ENCODE results near the gene CDH23. TPM values are rescaled to one million over a fixed set of nuclear protein-coding genes. Genes with fewer than 3 reads are reported as not detected.

CDH23 gene
- total RNA-seq, 2 experiments from 2014 or later: 4.7 to 4.9 TPM

DNA sequence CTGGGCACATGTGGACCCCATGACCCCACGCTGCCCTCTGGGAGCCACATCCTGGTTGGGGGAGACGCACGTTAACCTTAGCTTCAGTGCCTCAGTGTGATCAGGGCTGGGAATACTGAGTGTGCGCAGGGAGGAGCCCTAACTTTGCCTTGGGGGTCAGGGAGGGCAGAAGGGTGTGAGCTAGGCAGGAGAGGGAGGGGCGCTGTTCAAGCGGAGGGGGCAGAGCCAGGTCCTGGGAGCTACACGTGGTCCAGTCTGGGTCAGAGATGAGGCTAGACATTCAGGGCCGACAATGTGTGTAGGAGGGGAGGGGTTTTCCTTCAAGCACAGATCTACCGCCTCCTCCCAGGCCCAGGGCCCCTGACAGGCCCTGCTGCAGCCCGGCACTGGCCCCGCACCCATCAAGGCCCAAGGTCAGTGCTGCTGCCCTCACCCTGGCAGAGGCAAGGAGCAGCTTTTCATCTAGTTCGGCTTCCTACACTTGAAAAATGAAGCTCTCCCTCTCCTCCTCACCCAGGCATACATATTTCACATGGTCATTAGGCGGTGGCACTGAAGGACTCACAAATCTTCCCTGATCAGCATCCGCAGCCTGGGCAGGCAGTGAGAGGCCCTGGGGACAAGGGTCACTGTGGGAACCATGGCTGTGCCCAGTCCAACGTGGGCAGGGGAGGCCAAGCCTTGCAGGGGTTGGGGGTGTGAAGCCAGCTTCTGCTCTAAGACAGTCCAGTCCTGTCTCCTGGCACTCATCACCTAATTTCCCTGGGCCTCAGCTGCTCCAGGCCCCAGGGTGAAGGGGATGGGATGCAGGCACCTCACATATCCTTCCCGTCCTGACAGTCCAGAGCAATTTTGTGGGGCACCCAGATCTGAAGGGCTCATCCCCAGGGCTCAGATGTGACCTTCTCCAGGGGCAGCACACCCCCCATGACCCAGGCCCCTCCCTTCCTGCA is 275.6 kb downstream of the CDH23 start:
- Mint-ChIP-seq H3K4me3 (no peak overlapping the region), H3K27me3 (ENCODE audit: low read depth) (no peaks in the 10 kb centered on the region), H3K9me3 (ENCODE audit: insufficient read depth) (no peaks in the 10 kb centered on the region), H3K4me1 (ENCODE audit: low read depth) (peaks cover 8% of the 10 kb centered on the region), H3K27ac (peak overlapping the region; percentile 29), H3K36me3 (ENCODE audit: low read depth) (no peaks in the 10 kb centered on the region)
- DNase-seq (no peak), ATAC-seq (no peak)
- ChIA-PET POLR2A (no interaction called here), CTCF (no interaction called here)

DNA sequence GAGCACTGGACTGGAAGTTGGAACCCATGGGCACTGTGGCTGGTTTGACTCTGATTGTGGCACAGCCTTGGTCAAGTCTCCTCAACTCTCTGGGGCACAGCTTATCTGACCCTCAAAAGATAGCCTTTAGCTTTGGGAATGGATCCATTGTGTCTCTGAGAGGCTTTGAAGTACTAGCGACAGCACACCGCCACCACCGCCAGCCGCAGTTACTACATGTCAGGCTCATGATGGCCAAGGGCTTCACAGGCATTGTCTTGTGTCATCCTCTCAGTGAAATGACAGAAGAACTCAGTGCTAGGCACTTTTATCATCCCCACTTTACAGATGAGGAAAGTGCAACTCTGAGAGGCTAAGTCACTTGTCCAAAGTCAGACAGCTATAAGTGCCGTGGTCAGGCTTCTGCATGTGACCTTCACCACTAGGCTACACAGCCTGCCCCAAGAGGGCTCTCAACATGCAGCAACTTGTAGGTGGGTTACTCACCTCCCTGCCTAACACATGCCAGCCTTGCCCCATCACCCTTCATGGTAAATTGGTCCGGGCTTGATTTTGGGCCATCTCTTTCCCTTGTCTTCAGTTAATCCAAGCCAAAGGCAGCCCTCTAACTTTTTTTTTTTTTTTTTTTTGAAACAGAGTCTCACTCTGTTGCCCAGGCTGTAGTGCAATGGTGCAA is 278.7 kb downstream of the CDH23 start:
- H3K4me1 Mint-ChIP-seq (ENCODE audit: low read depth): no peaks in the 10 kb centered on the region
- H3K27me3 Mint-ChIP-seq (ENCODE audit: low read depth): peaks cover 4% of the 10 kb centered on the region
- no peaks in the 10 kb centered on the region for H3K9me3 Mint-ChIP-seq (ENCODE audit: insufficient read depth)
- ATAC-seq: no peak
- DNase-seq: no peak
- no peak overlapping the region for H3K27ac Mint-ChIP-seq
- no peaks in the 10 kb centered on the region for H3K36me3 Mint-ChIP-seq (ENCODE audit: low read depth)
- H3K4me3 Mint-ChIP-seq: no peak overlapping the region
- ChIA-PET CTCF (no interaction called here), POLR2A (interaction anchor here (0.6 kb wide), 1 partner anchor 82 kb away, joined by 4 read pairs; no protein-coding TSS in a partner anchor)

DNA sequence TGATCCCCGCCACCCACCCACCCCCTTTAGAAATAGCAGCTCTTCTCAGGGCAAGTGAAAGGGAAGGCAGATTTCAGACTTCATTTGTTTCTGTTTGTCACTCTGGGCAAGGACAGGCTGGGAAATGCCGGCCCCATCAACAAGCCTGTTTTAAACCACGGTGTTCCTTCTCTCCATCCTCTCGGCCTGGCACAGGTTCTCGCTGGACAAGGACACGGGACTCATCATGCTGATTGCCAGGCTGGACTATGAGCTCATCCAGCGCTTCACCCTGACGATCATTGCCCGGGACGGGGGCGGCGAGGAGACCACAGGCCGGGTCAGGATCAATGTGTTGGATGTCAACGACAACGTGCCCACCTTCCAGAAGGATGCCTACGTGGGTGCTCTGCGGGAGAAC is 280.5 kb downstream of the CDH23 start:
- no peak overlapping the region for H3K27ac Mint-ChIP-seq
- no peak for DNase-seq
- no peak overlapping the region for H3K4me3 Mint-ChIP-seq
- POLR2A ChIA-PET: no interaction called here
- CTCF ChIA-PET: interaction anchor here (1.2 to 1.6 kb wide), 3 partner anchors 13 to 30 kb away, joined by 3 to 5 read pairs (median 3); no protein-coding TSS in a partner anchor
- H3K27me3 Mint-ChIP-seq (ENCODE audit: low read depth): peaks cover 4% of the 10 kb centered on the region
- ATAC-seq: no peak
- no peaks in the 10 kb centered on the region for H3K36me3 Mint-ChIP-seq (ENCODE audit: low read depth)
- H3K4me1 Mint-ChIP-seq (ENCODE audit: low read depth): no peaks in the 10 kb centered on the region
- no peaks in the 10 kb centered on the region for H3K9me3 Mint-ChIP-seq (ENCODE audit: insufficient read depth)

- POLR2A ChIA-PET: no interaction called here
- CTCF ChIA-PET: interaction anchor here (1.6 to 1.7 kb wide), 2 partner anchors 14 to 29 kb away, joined by 3 to 5 read pairs; no protein-coding TSS in a partner anchor
- no peak overlapping the region for H3K27ac Mint-ChIP-seq
- DNase-seq: no peak
- H3K4me3 Mint-ChIP-seq: no peak overlapping the region
- H3K27me3 Mint-ChIP-seq (ENCODE audit: low read depth): peaks cover 6% of the 10 kb centered on the region
- H3K4me1 Mint-ChIP-seq (ENCODE audit: low read depth): no peaks in the 10 kb centered on the region
- ATAC-seq: no peak
- H3K36me3 Mint-ChIP-seq (ENCODE audit: low read depth): no peaks in the 10 kb centered on the region
- no peaks in the 10 kb centered on the region for H3K9me3 Mint-ChIP-seq (ENCODE audit: insufficient read depth)
Measured at GRCh38 chr10:71678057-71678805, 281.5 kb downstream of the CDH23 start.

GRCh38 chr10:71679425-71679824 is 282.7 kb downstream of the CDH23 start:
- POLR2A ChIA-PET: no interaction called here
- Mint-ChIP-seq H3K4me1 (ENCODE audit: low read depth) (peaks cover under 1% of the 10 kb centered on the region), H3K9me3 (ENCODE audit: insufficient read depth) (no peaks in the 10 kb centered on the region), H3K27ac (no peak overlapping the region), H3K27me3 (ENCODE audit: low read depth) (peaks cover 9% of the 10 kb centered on the region), H3K36me3 (ENCODE audit: low read depth) (no peaks in the 10 kb centered on the region), H3K4me3 (no peak overlapping the region)
- ATAC-seq: no peak
- DNase-seq: no peak
- CTCF ChIA-PET: interaction anchor here (1.7 to 2.0 kb wide), 2 partner anchors 18 to 28 kb away, joined by 5 to 9 read pairs; no protein-coding TSS in a partner anchor

GRCh38 chr10:71681977-71682376 is 285.3 kb downstream of the CDH23 start:
- Mint-ChIP-seq H3K4me3 (no peak overlapping the region), H3K36me3 (ENCODE audit: low read depth) (no peaks in the 10 kb centered on the region), H3K9me3 (ENCODE audit: insufficient read depth) (no peaks in the 10 kb centered on the region), H3K27ac (no peak overlapping the region), H3K4me1 (ENCODE audit: low read depth) (peaks cover 8% of the 10 kb centered on the region), H3K27me3 (ENCODE audit: low read depth) (peaks cover 9% of the 10 kb centered on the region)
- no peak for DNase-seq
- no peak for ATAC-seq
- POLR2A ChIA-PET: no interaction called here
- CTCF ChIA-PET: no interaction called here

- CTCF ChIA-PET: interaction anchor here (1.0 to 1.7 kb wide), 3 partner anchors 13 to 128 kb away, joined by 3 to 6 read pairs (median 3); no protein-coding TSS in a partner anchor
Measured at GRCh38 chr10:71683301-71683700, 286.6 kb downstream of the CDH23 start.

DNA sequence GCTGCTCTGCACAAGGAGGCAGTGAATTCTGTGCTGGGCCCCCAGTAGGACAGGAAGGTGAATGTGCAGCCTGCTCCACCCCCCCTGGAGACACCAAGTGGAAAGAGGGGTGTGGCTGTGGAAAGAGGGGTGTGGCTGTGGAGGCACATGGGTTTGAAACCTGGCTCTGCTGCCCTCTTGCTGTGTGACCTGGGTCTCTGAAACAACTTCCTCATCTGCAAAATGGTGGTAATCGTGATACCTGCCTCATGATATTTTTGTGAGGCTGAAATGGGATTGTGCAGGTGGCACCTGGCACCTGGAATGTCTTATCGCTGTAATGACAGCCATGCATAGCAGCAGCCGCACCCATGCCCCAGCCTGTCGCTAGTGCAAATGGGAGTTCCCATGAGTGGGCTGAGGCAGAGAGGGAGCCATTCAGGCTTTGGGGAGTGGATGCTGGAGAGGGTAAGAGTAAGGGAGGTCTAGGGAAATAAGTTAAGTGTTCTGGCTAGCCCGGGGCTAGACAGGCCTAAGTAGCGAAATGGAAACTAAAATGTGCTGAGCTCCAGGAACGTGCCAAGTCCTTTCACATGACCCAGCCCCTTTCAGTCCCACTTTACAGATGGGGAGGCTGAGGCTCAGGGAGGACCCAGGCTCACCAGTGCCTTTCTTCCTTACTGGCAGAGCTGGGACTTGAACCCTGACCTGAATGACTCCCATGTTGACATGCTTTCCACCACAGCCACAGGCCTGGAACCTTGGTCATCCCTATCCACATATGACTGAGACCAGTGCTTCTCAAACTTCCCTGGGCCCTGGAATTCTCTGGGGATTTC is 287.8 kb downstream of the CDH23 start:
- DNase-seq (peak; percentile 51), ATAC-seq (peak; percentile 68)
- Mint-ChIP-seq H3K4me3 (no peak overlapping the region), H3K27ac (no peak overlapping the region), H3K27me3 (ENCODE audit: low read depth) (peaks cover 9% of the 10 kb centered on the region), H3K9me3 (ENCODE audit: insufficient read depth) (peaks cover 4% of the 10 kb centered on the region), H3K36me3 (ENCODE audit: low read depth) (peaks cover 4% of the 10 kb centered on the region), H3K4me1 (ENCODE audit: low read depth) (peaks cover 8% of the 10 kb centered on the region)
- POLR2A ChIA-PET: interaction anchor here (0.5 kb wide), 1 partner anchor 8 kb away, joined by 6 read pairs; no protein-coding TSS in a partner anchor
- CTCF ChIA-PET: interaction anchor here (0.8 to 1.7 kb wide), 3 partner anchors 10 to 24 kb away, joined by 3 to 6 read pairs (median 5); no protein-coding TSS in a partner anchor

More at GRCh38 chr10:71683301-71683700, 286.6 kb downstream of the CDH23 start:
- POLR2A ChIA-PET: no interaction called here
- Mint-ChIP-seq H3K4me1 (ENCODE audit: low read depth) (peaks cover 8% of the 10 kb centered on the region), H3K27ac (no peak overlapping the region), H3K9me3 (ENCODE audit: insufficient read depth) (peaks cover 4% of the 10 kb centered on the region), H3K4me3 (no peak overlapping the region), H3K36me3 (ENCODE audit: low read depth) (peaks cover 4% of the 10 kb centered on the region), H3K27me3 (ENCODE audit: low read depth) (peaks cover 9% of the 10 kb centered on the region)
- ATAC-seq (no peak), DNase-seq (no peak)

DNA sequence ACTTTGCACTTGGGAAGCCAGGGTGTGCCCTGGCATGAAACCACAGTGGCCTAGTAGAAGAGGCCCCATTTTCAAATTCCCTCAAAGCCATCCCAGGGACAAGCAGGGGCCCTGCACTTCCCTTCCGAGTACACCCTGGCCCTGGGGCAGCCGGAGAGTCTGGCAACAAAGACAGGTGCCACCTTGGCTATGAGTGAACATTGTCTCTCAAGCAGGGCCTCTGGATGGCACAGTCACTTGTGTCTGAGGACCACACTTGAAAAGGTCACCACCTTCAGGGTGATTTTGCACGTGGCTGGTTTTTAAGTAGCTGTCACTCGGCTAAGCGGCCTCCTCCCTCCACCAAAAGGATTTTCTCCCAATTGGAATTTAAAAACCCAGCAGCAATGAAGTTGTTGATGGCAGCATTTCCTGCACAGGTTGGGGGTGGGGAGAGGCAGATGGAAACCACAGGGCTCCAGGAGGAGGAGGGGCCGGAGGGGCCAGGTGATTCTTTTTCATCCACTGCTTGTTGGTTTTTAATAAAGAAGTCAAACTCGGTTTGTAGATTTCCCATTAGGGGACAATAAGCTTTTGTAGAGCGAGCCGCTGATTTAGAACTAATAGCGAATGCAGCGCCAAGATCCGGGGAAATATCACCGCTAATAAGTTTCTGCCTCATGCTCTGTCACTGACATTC is 289.0 kb downstream of the CDH23 start:
- H3K27me3 Mint-ChIP-seq (ENCODE audit: low read depth): peaks cover 5% of the 10 kb centered on the region
- no peak overlapping the region for H3K27ac Mint-ChIP-seq
- DNase-seq (no peak), ATAC-seq (no peak)
- peaks cover 4% of the 10 kb centered on the region for H3K36me3 Mint-ChIP-seq (ENCODE audit: low read depth)
- H3K9me3 Mint-ChIP-seq (ENCODE audit: insufficient read depth): peaks cover 4% of the 10 kb centered on the region
- ChIA-PET CTCF (interaction anchor here (0.8 to 1.6 kb wide), 3 partner anchors 9 to 22 kb away, joined by 3 to 6 read pairs (median 5); no protein-coding TSS in a partner anchor), POLR2A (no interaction called here)
- H3K4me1 Mint-ChIP-seq (ENCODE audit: low read depth): peaks cover 8% of the 10 kb centered on the region
- no peak overlapping the region for H3K4me3 Mint-ChIP-seq

GRCh38 chr10:71687077-71687476 is 290.4 kb downstream of the CDH23 start:
- Mint-ChIP-seq H3K36me3 (ENCODE audit: low read depth) (peaks cover 4% of the 10 kb centered on the region), H3K27ac (no peak overlapping the region), H3K27me3 (ENCODE audit: low read depth) (peaks cover 5% of the 10 kb centered on the region), H3K9me3 (ENCODE audit: insufficient read depth) (peaks cover 4% of the 10 kb centered on the region), H3K4me1 (ENCODE audit: low read depth) (peaks cover 8% of the 10 kb centered on the region), H3K4me3 (no peak overlapping the region)
- ATAC-seq (no peak), DNase-seq (no peak)
- ChIA-PET CTCF (interaction anchor here (1.6 kb wide), 1 partner anchor 10 kb away, joined by 6 read pairs; no protein-coding TSS in a partner anchor), POLR2A (no interaction called here)

Measured in activated CD8-positive, alpha-beta T cell treated with anti-CD3 and anti-CD28 coated beads, Interleukin-2, amount 10 ng/mL, durations not matched to agents 7 days and 5 days (primary cell).